Fibroblast of the aortic adventitia (primary cell): ENCODE results near the gene TBC1D4. TPM values are rescaled to one million over a fixed set of nuclear protein-coding genes. Genes with fewer than 3 reads are reported as not detected.

Experiments used
- DNase-seq: peaks from one replicate; pipeline ENCODE4 v3.0.0-alpha.2; 2010; ENCODE audit warnings: low read depth
- H3K4me3 ChIP-seq: 2 replicates; pipeline ENCODE4 v1.5.1; 2011; ENCODE audit warnings: low read depth, mild to moderate bottlenecking, control low read depth, low read length, moderate library complexity
- CTCF ChIP-seq: IDR thresholded peaks from 2 replicates; pipeline ENCODE4 v1.5.1; 2011; ENCODE audit warnings: mild to moderate bottlenecking, low read length, control low read depth, inconsistent platforms; ENCODE audit not compliant: insufficient read depth
- total RNA-seq: library from RNA; depleted of rRNA; stranded (reverse); fragments of >200 nt; gene quantifications from 2 replicates; pipeline ENCODE4 v1.2.3, GENCODE V29; 2012; ENCODE audit warnings: low replicate concordance

The TBC1D4 gene
- total RNA-seq, 1 donor, result 9.5 TPM

GRCh38 chr13:75372923-75373841, 108.8 kb downstream of the TBC1D4 start:
- TF ChIP-seq CTCF, result no peak
- DNase-seq, result no peak
- no peak overlapping the region for H3K4me3 ChIP-seq

GRCh38 chr13:75372517-75372916, 109.5 kb downstream of the TBC1D4 start:
- peak; percentile 78 for TF ChIP-seq CTCF
- H3K4me3 ChIP-seq, result no peak overlapping the region
- DNase-seq, result peak; percentile 78

- no peak overlapping the region for H3K4me3 ChIP-seq
- TF ChIP-seq CTCF, result no peak
- DNase-seq, result no peak
Measured at GRCh38 chr13:75371203-75371602, 110.8 kb downstream of the TBC1D4 start.

GRCh38 chr13:75370774-75371173, 111.2 kb downstream of the TBC1D4 start:
- TF ChIP-seq CTCF, result no peak
- DNase-seq, result no peak
- H3K4me3 ChIP-seq, result no peak overlapping the region

- TF ChIP-seq CTCF, result no peak
- no peak overlapping the region for H3K4me3 ChIP-seq
- no peak for DNase-seq
Measured at GRCh38 chr13:75369981-75370380, 112.0 kb downstream of the TBC1D4 start.

- no peak for TF ChIP-seq CTCF
- no peak overlapping the region for H3K4me3 ChIP-seq
- DNase-seq, result peak; percentile 99
Measured at GRCh38 chr13:75368167-75368566, 113.8 kb downstream of the TBC1D4 start.
